Ecto neural progenitor cell (in vitro differentiated cells): ENCODE measurements around the gene TSPAN11.

Experiments
- DNase-seq: peaks from one replicate; pipeline ENCODE4 v3.0.0-alpha.2; 2018; ENCODE audit warnings: low spot score

The TSPAN11 gene

DNA sequence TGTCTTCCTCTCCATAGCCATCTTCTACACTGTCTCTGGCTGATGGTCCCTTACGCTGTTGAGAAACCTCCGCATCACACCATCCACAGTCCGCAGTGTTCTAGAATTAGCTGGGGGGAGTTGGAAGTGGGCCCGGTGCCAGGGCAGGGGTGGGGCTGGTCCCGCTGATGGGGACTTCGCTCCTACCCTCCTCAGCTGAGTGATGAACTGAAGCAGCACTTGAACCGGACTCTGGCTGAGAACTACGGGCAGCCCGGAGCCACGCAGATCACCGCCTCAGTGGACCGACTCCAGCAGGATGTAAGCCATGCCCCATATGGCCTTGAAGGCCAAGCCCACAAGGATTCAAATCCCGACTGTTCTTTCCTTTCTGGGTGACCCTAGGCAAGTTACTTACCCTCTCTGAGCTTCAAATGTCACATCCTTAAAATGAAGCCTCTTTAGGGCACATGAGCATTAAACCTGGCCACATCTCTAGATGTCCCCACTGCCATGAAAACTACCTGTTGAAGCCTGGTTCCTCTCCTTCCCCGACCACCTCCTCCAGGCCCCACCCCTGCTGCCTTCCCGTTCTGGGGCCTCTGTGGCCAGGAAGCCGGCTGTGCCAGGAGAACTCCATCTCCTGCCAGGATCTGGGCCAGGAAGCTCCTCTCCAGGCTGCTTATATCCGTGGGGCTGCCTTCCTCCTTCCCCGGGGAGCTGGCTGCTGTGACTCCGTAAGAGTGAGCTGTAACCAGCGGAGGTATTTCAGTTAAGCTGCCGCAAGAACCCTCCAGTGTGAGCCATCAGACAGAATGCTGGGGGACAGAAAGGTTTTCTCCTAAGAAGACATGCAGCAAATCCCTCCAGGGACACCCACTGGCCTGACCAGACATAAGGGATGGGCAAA is 53.1 kb downstream of the TSPAN11 start:
- no peak for DNase-seq

DNA sequence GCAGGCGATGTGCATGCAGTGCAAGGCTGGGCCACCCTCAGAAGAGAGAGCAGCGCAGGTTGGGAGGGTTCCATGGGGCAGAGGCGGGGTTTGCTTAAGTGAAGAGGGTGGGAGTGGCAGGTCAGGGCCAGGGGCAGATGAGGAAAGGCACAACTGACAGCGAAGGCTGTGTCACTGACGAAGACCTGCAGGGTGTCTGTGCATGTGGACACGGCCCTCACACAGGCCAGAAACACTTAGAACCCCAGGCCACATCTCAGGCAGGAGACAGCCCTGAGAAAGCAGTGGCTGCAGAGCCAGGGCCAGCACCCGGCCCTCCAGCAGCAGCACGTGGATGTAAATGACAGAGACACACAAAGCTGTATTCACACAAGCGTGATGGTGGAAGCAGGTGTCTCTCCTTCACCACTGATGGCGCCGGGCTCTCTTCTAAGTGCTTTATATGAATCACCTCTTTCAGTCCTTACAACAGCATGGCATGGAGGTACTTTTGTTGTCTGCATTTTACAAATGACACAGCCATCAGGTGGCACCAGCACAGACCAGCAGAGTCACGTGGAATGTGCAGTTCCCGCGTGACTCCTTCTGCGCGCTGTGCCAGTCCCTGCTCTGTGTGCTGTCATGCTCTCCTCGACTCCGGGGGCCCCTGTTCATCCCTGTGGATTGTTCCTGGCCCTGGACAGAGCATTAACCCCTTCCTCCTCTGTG is 54.6 kb downstream of the TSPAN11 start:
- DNase-seq: no peak

DNA sequence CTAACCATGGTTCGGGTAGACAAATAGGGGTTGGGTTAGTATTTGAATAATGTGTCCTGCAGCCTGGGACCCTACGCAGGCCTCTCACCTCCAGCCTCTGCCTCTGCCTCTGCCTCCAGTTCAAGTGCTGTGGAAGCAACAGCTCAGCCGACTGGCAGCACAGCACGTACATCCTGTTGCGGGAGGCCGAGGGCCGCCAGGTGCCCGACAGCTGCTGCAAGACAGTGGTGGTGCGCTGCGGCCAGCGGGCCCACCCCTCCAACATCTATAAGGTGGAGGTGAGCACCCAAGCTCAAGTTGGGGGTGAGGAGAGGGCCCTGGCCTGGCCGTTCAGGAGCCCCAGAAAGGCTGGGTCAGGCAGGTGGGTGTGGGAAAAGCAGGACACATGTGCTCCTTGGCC is 55.9 kb downstream of the TSPAN11 start:
- DNase-seq: no peak

DNA sequence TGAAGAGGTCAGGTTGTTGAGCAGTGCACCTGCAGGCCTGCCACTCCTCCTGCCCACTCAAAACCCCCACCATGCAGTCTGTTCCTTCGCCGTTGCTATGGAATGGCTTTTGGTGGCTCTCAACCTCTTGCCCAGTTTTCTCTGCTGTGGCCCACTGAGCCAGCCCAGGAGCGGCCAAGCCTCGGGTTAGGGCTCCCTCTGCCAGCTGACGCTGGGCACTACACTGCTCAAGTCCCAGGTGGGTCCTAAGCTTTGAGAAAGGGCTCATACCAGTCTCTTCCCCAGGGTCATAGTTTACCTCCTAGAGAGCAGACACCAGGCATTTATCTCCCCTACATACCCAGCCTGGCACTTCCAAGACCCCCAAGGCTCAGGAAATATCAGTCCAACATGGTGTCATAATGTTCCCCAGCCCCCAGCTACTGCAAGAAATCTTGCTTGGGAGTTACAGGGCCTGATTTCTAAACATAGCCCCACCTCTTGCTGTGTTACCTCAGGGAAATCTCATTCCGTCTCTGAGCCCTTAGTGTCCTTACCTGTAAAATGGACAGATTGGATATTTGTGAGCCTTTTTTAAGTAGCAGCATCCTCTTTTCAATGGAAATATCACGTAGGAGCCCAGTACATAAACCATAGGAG is 59.4 kb downstream of the TSPAN11 start:
- DNase-seq: peak; percentile 79

DNA sequence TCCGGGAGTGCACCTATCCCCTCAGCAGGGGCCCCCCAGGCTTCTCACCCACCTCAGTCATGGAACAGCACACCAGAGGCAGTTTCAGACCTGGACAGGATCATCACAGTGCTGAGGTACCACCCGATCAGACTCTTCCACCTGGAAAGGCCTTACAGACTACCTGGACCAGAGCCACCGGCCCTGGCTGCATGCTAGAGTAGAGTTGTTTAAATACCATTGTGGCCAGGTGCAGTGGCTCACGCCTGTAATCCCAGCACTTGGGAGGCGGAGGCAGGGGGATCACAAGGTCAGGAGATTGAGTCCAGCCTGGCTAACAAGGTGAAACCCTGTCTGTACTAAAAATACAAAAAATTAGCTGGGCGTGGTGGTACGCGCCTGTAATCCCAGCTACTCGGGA is 61.5 kb downstream of the TSPAN11 start:
- no peak for DNase-seq

DNA sequence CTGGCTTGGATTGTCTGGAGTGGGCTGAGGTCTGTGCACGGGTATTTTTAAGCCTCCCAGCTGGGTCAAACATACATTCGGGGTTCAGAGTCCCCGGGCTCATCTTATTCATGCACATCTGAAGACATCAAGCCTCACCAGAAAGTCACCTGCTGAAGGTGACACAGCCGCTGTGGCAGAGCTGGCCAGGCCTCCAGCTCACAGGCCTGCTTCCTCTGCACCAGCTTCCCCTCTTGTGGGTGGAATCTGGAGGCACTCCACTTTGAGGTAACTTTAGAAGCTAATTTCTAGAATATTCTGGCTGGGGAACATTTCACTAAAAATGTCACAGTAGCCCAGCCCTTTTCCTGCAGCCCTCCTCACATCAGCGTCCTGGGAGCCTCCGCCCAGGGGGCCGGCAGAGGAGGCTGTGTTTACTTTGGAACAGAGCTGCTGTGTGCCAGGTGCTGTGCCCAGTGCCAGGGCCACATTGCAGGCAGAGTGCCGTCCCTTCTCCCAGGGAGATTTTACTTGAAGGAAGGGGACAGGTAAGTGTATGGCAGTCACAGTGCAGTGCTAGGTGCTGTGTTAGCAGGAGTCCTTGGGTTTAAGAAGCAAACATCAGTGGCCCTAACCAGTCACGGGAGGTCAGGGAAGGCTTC is 62.2 kb downstream of the TSPAN11 start:
- no peak for DNase-seq

DNA sequence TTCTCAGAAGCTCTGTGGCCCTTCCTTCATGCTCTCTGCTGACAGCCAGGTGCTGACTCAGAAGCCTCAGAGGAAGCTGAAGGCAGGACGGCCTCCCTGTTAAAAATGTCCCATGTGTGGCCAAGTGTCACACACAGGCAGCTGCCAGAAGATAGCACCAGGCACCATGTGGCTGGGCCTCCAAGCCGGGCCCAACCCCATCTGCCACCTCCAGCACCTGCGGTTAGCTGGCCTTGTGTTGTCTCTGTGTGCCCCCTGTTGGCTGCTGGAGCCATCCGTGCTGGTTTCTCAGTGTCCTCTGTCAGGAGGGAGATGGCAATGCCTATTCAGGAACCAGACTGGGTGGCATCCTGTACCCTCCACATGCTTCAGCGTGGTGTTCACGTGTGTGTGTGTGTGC is 63.2 kb downstream of the TSPAN11 start:
- no peak for DNase-seq

DNA sequence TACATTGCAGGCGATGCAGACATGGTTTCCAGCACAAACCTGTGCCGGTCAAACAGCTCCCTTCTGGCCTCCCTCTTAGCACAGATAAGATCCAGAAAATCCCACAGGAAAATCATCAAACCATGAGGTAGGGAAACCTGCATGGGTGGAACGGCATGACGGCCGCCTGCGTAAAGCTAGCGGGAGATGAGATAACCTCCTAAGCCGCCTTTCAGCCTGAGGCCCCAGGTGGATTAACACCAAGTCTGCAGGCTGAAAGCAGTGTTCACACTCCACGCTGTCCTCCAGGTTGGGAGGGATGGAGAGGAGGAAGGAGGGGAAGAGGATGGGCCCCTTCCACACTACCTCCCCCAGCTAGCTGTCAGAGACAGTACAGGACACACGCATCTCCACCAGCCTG is 63.8 kb downstream of the TSPAN11 start:
- DNase-seq: no peak

DNA sequence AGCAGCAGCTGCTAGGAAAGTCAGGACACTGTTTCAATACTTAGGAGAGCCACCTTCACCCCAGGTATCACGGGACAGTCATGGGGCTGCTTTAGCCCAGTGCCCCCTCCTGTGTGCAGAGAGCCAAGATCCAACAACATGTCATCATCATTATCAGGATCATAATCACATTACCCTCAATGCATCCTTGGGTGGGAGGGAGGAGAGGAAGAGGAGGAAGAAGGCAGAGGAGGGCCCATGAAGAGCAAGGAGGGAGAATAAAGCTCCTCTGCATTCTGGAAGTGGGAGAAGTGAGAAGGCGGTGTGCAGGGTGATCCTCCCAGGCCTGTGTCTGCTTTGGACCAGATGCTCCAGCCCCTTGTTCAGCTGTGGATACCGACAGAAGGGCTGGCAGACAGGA is 64.2 kb downstream of the TSPAN11 start:
- no peak for DNase-seq

DNA sequence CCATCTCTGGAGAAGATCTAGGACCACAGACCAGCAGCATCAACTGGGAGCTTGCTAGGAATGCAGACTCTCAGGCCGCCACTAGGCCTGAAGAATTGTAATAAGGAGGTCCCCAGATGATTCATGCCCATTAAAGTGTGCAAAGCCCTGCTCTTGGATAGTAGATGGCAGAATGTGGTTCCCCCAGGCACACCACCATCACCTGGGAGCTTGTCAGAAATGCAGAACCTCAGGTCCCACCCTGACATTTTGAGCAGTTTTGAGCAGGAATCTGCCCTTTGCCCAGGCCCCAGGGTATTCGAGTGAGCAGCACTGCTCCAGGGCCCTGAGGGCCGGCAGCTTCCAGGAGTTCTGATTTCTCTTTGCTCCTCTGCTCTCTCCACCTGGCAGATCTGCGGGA is 64.9 kb downstream of the TSPAN11 start:
- no peak for DNase-seq

DNA sequence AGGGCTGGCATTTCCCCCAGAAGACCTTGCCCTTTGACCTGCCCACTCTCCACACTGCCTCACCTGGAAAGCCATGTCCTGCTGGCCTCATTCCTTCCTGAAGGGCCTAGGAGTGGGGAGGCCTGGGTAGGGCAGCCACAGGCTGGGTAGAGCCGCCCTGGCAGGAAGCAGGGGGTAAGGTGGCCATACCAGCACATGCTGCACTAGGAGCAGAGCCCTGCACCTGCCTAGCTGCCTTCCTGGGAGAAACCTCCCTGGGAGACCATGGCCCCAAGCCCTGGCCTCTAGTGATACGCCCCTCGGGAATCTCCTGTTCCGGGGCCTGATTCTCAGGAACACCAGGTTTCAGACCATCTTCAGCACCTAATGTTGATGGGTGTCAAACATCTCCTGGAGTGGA is 65.8 kb downstream of the TSPAN11 start:
- no peak for DNase-seq

DNA sequence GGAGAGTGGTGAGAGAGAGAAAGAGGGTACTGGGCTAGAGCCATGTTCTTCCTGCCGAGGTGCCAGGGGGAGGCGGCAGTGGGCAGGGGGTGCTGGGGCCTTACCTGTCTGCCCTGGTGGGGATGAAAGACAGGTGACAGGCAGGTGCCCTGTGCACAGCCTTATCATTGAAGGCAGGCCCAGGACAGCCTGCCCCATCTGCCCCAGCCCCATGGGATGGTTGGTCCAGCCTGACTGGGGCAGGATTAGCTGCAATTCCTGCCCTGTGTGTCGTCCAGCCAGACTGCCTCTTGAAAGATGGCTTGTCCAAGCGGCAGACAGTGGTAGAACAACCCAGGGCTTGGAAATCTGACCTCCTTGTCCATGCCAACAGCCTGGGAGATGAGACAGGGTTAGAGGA is 67.2 kb downstream of the TSPAN11 start:
- no peak for DNase-seq

DNA sequence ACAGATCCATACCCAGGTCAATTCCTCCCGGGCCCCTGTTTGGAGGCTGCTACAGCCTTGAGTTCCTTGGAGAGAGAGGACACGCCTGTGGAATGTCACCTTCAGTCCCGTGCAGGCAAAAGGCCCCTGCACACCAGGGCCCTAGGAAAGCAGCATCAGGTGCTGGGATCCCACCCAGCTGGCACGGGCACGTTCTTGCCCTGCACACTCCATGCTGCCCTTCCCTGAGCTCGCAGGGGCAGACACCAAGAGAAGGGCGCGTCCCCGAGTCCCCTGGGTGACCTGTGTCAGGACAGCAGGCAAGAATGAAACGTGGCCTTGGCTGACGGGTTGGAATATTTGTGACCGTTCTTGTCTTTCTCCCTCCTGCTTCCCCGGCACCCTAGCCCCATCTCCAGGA is 67.7 kb downstream of the TSPAN11 start:
- no peak for DNase-seq

DNA sequence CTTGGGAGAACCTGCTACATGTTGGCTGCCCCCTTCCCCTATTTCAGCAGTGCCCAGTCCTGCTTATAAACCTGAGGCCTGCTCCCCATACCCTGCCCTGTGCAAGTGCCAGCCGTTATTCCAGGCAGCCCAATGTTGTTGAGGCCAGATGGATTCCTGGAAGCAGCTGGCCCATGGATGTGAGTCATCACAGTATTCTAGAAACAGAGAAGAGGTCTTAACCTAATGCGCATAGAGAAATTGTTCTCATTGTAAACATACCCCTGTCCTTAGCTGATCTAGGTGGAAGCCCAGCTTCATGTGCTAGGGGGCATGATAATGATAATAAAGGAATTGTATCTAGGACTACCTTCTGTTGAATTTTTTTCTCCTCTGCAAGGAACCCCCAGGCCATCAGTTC is 69.7 kb downstream of the TSPAN11 start:
- DNase-seq: no peak

DNA sequence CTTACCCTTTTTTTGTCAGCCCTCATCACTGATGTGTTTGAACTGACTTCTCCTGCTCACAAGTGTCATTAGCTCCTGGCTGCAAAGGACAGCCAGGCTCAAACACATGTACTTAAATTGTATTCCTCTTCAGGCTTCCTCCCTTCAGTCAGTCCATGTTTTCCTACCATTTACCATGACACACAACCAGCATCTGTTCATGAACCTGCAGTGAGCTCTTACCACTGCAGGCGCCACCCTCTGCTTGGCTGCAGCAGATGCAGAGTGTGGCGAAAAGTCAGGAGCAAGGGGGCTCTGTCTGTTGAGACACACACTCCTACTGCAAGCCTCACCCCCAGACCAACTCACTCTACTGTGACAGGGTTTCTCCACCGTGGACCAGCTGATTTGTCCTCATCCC is 70.2 kb downstream of the TSPAN11 start:
- no peak for DNase-seq

DNA sequence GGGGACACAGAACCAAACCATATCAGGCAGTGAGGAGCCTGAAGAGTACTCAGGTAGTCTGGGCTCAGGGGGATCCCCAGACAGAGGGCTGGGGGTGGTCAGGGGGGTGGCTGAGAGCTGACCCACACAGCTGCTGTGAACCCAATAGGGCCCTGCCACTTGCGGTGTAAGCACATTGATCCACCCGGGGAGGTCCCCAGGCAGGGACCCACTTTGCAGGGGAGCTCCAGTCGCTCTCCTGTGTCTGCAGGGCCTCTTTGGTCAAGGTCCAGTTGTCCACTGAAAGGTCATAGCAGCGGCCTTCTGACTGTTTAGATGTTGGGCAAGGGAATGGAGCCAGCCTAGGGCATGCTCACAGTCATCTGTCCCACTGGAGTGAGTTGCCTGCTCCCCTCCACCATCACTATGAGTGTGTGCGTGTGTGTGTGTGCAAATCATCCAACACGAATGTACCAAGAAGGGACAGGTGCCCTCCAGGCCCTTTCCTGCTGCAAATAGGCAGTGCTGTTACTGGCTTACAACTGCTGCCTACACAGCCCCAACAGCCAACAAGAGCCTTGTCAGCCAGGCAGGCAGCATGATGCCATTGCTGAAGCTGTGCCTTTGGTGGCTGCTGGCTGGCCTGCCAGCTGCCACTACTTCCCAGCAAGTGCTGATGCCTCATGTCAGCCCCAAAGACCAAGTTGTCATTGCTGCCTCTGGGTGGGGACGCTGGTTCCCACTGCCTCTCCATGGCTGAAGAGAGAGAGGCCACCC is 71.3 kb downstream of the TSPAN11 start:
- no peak for DNase-seq

DNA sequence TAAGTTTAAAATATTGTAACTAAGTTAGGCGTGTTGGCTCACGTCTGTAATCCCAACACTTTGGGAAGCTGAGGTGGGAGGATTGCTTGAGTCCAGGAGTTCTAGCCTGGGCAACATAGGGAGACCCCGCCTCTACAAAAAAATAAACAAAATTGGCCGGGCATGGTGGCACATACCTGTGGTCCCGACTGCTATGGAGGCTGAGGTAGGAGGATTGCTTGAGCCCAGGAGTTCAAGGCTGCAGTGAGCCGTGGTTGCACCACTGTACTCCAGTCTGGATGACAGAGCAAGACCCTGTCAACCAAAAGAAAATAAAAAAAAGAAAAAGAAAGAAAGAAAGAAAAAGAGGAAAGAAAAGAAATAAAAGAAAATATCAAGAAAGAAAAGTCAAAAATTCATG is 72.5 kb downstream of the TSPAN11 start:
- DNase-seq: no peak

DNA sequence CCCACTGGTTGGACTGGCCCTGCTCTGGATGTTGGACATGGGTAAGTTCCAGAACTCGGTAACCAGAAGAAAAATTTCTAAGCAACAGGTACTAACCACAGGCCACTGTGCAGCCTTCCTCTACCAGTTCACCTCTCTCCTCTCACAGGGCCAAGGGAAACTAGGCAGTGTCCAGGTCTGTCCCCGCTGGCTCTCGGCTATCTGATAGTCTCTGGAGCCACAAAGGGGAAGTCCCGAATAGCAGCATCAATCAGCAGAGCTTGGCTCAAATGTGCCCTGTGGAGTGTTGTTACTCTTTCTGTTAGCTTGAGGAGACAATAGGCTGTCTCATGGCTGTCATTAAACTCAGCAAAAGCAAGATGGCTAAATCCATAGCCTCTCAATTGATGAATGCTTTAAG is 73.2 kb downstream of the TSPAN11 start:
- DNase-seq: no peak

DNA sequence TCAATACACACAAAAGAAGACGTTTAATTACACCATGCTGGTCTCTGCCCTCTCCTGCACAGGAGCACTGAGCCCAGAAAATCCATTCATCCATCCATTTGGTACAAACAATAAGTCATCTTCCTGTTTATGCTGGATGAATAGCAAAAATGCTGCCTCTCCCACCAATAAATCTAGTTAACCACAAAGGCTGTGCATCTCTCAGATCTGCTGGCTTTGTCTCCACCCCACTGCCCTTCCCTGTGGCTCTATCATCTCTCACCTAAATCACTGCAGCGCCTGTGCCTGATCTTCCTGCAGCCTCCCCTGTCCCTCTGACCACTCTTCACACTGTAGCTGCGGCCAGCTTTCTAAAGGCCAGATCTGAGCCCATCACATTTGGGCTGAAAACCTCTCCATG is 74.2 kb downstream of the TSPAN11 start:
- no peak for DNase-seq

DNA sequence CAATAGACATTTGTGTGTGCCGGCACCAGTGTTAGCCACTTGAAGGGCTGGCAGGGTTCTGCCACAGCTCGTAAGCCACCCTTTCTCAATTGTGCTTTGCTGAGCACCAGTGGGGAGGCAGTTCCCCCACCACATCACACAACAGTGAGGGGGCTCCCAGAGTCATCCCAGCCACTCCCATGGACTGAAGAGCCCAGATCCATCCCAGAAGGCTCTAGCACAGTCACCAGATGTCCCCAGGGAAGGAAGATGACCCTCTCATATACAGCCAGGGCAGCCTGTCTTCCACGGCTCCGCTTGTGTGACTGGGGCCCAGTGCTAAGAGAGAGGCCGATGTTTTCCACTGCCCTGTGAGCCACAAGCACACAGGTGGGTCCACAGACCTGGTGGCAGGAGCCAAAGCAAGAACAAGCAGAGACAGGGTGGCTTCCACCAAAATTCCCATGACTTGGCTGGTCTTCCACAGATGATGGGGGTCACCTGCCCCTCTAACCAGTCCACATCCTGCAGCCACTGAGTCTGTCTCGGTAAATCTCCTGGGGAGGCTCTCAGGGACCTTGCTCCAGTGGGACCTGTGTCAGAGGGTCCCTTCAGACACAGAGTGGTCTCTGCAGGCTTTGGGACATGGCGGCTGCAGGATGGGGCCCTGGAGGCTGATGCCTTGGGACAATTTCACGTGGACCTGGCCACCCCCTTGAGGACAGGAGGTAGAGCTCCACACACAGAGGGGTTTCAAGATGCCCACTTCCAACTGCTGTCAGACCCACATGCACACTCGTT is 75.2 kb downstream of the TSPAN11 start:
- no peak for DNase-seq

DNA sequence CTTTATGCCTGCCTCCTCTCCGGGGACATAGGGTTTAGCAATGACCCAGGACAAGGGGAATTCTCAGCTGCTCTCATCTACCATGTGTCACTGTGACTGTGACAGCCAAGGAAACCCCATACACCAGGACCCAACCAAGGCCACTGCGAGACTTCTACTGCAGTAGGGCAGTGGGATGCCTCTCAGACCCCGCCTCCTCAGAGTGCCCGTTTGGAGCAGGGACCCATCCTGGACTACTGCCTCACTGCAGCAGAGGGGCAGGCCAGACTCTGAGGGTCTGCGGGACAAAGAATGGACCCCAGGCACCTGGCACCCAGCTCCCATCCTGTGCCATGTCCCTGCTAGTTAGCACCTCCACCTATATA is 75.8 kb downstream of the TSPAN11 start:
- DNase-seq: no peak
